ENCODE data around the gene SNRNP48. TPM values are rescaled to one million over a fixed set of nuclear protein-coding genes. Genes with fewer than 3 reads are reported as not detected.

Gene SNRNP48
- total RNA-seq, 3 donors from 2014 or later, result 12.2 to 14.2 (median 12.5) TPM

DNA sequence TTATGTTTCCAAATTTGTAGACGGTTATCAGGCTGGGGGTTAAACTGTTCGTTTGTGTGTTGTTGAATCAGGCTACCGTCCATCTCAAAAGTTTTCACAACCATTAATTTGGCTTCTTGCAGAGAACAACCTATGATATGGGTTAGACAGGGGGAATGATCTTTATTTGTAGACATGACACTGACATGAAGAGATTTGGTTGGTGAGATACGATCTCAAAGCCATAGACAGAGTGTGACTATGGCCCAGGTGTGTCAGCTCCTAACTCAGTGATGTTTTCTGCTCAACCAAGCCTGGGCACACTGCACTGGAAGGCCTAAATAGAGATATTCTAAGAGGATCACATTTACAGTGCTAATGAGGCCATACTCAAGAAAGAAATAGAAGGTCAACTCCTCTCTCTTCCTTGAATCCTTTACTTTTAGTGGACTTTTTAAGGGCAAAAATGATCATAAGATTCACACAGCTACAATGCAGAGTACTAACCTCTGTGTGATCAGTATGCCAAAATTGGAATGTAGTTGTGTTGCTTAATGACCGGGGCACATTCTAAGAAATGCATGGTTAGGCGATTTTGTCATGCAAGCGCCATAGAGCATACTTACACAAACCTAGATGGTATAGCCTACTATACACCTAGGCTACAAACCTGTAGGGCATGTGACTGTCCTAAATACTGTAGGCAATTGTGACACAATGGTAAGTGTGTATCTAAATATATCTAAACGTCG lies 17.6 kb upstream of the SNRNP48 start:
- no peaks in the 10 kb centered on the region for H3K9me3 Mint-ChIP-seq
- H3K36me3 Mint-ChIP-seq (ENCODE audit: insufficient read depth), result no peaks in the 10 kb centered on the region
- peaks cover 29% of the 10 kb centered on the region for H3K27me3 Mint-ChIP-seq (ENCODE audit: low read depth)
- DNase-seq (no peak), ATAC-seq (no peak)
- no peaks in the 10 kb centered on the region for H3K4me1 Mint-ChIP-seq (ENCODE audit: low read depth)
- H3K4me3 Mint-ChIP-seq, result no peak overlapping the region

DNA sequence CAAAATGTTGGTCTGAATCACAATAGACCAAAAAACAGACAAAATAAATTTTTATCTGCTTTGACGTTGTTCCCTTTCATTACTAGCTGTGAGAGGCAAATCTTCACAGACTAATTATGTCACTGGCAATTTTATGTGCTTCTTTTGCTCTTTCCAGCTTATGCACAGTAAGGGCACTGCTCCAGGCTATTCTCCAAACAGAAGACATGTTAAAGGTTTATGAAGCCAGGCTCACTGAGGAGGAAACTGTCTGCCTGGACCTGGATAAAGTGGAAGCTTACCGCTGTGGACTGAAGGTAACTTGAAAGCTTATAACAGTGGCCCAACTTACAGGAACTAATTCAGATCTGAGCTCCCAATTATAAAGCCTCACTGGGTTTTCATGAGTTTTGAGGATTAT lies 15.5 kb upstream of the SNRNP48 start:
- Mint-ChIP-seq H3K4me3 (no peak overlapping the region), H3K27me3 (ENCODE audit: low read depth) (peaks cover 26% of the 10 kb centered on the region), H3K36me3 (ENCODE audit: insufficient read depth) (no peaks in the 10 kb centered on the region), H3K4me1 (ENCODE audit: low read depth) (no peaks in the 10 kb centered on the region), H3K9me3 (no peaks in the 10 kb centered on the region)
- DNase-seq, result no peak
- ATAC-seq, result no peak

DNA sequence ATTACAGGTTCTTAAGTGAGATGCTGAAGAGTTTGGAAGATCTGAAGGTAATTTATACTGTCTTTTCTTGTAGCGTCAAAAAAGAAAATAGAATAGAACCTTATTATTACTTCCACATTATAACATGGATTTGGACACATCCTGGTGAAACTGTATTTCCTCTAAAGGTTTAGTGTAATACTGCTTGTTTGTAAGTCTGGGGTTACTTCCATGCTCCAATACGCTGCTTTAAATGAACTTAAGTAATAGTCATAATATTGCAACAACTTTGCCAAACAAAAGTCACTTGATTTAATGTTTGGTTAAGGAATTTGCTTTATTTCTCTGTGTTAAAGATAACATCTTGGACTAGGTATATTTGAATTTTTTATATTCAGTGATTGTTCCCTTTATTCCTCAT lies 11.5 kb upstream of the SNRNP48 start:
- no peak overlapping the region for H3K4me3 Mint-ChIP-seq
- no peaks in the 10 kb centered on the region for H3K36me3 Mint-ChIP-seq (ENCODE audit: insufficient read depth)
- no peaks in the 10 kb centered on the region for H3K9me3 Mint-ChIP-seq
- no peak for DNase-seq
- H3K27me3 Mint-ChIP-seq (ENCODE audit: low read depth), result peaks cover 14% of the 10 kb centered on the region
- no peak for ATAC-seq
- H3K4me1 Mint-ChIP-seq (ENCODE audit: low read depth), result no peaks in the 10 kb centered on the region

DNA sequence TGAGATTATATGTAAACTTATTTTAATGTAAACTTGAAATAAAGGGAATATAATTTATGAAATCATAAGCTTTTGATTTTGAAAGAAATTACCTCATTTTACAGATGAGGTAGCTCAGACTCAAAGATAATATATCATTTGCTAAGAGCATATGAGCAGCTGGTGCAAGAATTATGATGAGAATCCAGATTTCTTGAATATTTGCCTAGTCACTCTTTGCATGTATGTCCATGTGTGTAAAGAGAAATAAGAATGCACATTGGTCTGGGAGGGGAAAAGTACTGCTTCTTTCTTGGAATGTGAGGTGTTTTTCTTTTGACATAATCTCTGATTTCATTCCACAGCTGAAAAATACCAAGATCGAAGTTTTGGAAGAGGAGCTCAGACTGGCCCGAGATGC lies 11.1 kb upstream of the SNRNP48 start:
- H3K9me3 Mint-ChIP-seq, result no peaks in the 10 kb centered on the region
- H3K36me3 Mint-ChIP-seq (ENCODE audit: insufficient read depth), result no peaks in the 10 kb centered on the region
- no peak for ATAC-seq

DNA sequence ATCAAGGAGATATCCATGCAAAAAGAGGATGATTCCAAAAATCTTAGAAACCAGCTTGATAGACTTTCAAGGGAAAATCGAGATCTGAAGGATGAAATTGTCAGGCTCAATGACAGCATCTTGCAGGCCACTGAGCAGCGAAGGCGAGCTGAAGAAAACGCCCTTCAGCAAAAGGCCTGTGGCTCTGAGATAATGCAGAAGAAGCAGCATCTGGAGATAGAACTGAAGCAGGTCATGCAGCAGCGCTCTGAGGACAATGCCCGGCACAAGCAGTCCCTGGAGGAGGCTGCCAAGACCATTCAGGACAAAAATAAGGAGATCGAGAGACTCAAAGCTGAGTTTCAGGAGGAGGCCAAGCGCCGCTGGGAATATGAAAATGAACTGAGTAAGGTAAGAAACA lies 10.1 kb upstream of the SNRNP48 start:
- H3K4me3 Mint-ChIP-seq, result no peak overlapping the region
- H3K9me3 Mint-ChIP-seq, result no peaks in the 10 kb centered on the region
- H3K27me3 Mint-ChIP-seq (ENCODE audit: low read depth), result peaks cover 14% of the 10 kb centered on the region
- no peak for ATAC-seq
- H3K4me1 Mint-ChIP-seq (ENCODE audit: low read depth), result no peaks in the 10 kb centered on the region
- no peaks in the 10 kb centered on the region for H3K36me3 Mint-ChIP-seq (ENCODE audit: insufficient read depth)
- DNase-seq, result no peak

More for the DNA sequence above, 11.1 kb upstream of the SNRNP48 start:
- Mint-ChIP-seq H3K4me3 (no peak overlapping the region), H3K4me1 (ENCODE audit: low read depth) (no peaks in the 10 kb centered on the region), H3K27me3 (ENCODE audit: low read depth) (peaks cover 14% of the 10 kb centered on the region)
- DNase-seq, result no peak

DNA sequence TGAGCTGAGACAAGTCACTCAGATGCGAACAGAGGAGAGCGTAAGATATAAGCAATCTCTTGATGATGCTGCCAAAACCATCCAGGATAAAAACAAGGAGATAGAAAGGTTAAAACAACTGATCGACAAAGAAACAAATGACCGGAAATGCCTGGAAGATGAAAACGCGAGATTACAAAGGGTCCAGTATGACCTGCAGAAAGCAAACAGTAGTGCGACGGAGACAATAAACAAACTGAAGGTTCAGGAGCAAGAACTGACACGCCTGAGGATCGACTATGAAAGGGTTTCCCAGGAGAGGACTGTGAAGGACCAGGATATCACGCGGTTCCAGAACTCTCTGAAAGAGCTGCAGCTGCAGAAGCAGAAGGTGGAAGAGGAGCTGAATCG lies 9.5 kb upstream of the SNRNP48 start:
- Mint-ChIP-seq H3K4me1 (ENCODE audit: low read depth) (no peaks in the 10 kb centered on the region), H3K36me3 (ENCODE audit: insufficient read depth) (no peaks in the 10 kb centered on the region), H3K27me3 (ENCODE audit: low read depth) (peaks cover 9% of the 10 kb centered on the region), H3K4me3 (no peak overlapping the region), H3K9me3 (no peaks in the 10 kb centered on the region)
- no peak for ATAC-seq
- DNase-seq, result no peak

DNA sequence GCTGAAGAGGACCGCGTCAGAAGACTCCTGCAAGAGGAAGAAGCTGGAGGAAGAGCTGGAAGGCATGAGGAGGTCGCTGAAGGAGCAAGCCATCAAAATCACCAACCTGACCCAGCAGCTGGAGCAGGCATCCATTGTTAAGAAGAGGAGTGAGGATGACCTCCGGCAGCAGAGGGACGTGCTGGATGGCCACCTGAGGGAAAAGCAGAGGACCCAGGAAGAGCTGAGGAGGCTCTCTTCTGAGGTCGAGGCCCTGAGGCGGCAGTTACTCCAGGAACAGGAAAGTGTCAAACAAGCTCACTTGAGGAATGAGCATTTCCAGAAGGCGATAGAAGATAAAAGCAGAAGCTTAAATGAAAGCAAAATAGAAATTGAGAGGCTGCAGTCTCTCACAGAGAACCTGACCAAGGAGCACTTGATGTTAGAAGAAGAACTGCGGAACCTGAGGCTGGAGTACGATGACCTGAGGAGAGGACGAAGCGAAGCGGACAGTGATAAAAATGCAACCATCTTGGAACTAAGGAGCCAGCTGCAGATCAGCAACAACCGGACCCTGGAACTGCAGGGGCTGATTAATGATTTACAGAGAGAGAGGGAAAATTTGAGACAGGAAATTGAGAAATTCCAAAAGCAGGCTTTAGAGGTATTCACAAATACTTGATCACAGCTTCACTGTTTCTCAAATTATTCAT lies 8.9 kb upstream of the SNRNP48 start:
- H3K9me3 Mint-ChIP-seq, result no peaks in the 10 kb centered on the region
- H3K36me3 Mint-ChIP-seq (ENCODE audit: insufficient read depth), result no peaks in the 10 kb centered on the region
- H3K27me3 Mint-ChIP-seq (ENCODE audit: low read depth), result peaks cover 9% of the 10 kb centered on the region
- H3K4me3 Mint-ChIP-seq, result no peak overlapping the region
- H3K4me1 Mint-ChIP-seq (ENCODE audit: low read depth), result no peaks in the 10 kb centered on the region
- ATAC-seq (no peak), DNase-seq (no peak)

DNA sequence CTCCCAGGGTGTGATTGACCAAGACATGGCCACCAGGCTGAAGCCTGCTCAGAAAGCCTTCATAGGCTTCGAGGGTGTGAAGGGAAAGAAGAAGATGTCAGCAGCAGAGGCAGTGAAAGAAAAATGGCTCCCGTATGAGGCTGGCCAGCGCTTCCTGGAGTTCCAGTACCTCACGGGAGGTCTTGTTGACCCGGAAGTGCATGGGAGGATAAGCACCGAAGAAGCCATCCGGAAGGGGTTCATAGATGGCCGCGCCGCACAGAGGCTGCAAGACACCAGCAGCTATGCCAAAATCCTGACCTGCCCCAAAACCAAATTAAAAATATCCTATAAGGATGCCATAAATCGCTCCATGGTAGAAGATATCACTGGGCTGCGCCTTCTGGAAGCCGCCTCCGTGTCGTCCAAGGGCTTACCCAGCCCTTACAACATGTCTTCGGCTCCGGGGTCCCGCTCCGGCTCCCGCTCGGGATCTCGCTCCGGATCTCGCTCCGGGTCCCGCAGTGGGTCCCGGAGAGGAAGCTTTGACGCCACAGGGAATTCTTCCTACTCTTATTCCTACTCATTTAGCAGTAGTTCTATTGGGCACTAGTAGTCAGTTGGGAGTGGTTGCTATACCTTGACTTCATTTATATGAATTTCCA lies 4.6 kb upstream of the SNRNP48 start:
- no peaks in the 10 kb centered on the region for H3K27me3 Mint-ChIP-seq (ENCODE audit: low read depth)
- ATAC-seq (no peak), DNase-seq (no peak)
- peaks cover 12% of the 10 kb centered on the region for H3K4me1 Mint-ChIP-seq (ENCODE audit: low read depth)
- H3K9me3 Mint-ChIP-seq, result no peaks in the 10 kb centered on the region
- H3K36me3 Mint-ChIP-seq (ENCODE audit: insufficient read depth), result no peaks in the 10 kb centered on the region
- no peak overlapping the region for H3K4me3 Mint-ChIP-seq

DNA sequence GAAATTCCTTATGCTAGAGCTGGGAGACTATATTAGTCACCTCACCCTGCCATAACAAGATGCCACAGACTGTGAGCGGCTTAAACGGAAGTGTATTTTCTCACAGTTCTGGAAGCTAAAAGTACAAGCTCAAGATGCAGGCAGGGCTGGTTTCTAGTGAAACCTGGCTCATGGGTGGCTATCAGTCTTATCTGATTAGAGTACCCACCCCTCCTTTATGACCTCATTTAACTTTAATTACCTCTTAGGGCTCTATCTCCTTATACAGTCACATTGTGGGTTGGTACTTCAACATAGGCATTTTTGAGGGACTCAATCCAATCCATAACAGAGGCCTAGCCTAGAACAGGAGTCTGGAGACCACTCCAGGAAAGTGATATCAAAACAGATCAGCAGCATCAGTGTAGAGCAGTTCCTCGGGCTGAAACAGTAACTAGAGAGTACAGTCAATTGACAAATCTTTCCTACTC lies 2.3 kb upstream of the SNRNP48 start:
- Mint-ChIP-seq H3K4me3 (no peak overlapping the region), H3K9me3 (no peaks in the 10 kb centered on the region), H3K4me1 (ENCODE audit: low read depth) (peaks cover 30% of the 10 kb centered on the region), H3K27me3 (ENCODE audit: low read depth) (no peaks in the 10 kb centered on the region), H3K36me3 (ENCODE audit: insufficient read depth) (no peaks in the 10 kb centered on the region)
- DNase-seq (no peak), ATAC-seq (no peak)

DNA sequence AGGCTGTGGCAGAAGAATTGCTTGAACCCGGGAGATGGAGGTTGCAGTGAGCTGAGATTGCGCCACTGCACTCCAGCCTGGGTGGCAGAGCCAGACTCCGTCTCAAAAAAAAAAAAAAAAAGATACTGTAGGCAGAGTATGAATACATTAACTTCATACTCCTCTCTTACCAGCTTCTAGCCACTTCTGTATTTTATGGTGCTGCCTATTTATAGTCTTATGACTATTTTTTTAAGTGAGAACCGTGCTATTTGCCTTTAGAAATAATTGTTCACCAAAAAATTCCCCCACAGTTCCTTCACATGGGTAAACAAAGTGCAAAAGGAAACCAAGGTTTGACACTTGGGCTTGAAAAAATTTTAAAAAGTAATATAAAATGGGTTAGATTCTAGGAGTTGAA lies 1.5 kb upstream of the SNRNP48 start:
- DNase-seq (no peak), ATAC-seq (no peak)
- Mint-ChIP-seq H3K4me3 (no peak overlapping the region), H3K9me3 (no peaks in the 10 kb centered on the region), H3K27me3 (ENCODE audit: low read depth) (no peaks in the 10 kb centered on the region), H3K4me1 (ENCODE audit: low read depth) (peaks cover 37% of the 10 kb centered on the region), H3K36me3 (ENCODE audit: insufficient read depth) (peaks cover 5% of the 10 kb centered on the region)

DNA sequence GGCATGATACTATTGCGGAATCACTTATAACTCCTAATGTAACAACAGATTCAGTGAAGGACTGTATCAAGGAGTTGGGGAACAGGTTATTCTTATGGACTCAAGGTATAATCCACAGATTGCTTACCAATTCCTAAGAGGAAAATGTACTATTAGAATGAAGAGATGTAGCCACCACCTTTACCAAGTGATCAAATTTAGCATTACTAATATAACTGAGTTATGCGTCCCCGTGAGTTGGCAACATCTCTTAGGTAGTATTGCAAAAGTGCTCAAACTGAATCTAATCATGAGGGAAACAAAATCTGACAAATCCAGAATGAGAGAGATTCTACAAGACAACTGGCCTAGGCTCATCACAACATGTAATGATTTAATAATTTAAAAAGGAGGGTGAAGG lies 777 bp upstream of the SNRNP48 start:
- no peaks in the 10 kb centered on the region for H3K27me3 Mint-ChIP-seq (ENCODE audit: low read depth)
- DNase-seq (no peak), ATAC-seq (no peak)
- H3K36me3 Mint-ChIP-seq (ENCODE audit: insufficient read depth), result peaks cover 5% of the 10 kb centered on the region
- no peaks in the 10 kb centered on the region for H3K9me3 Mint-ChIP-seq
- H3K4me1 Mint-ChIP-seq (ENCODE audit: low read depth), result peaks cover 37% of the 10 kb centered on the region
- peak overlapping the region; percentile 100 for H3K4me3 Mint-ChIP-seq

DNA sequence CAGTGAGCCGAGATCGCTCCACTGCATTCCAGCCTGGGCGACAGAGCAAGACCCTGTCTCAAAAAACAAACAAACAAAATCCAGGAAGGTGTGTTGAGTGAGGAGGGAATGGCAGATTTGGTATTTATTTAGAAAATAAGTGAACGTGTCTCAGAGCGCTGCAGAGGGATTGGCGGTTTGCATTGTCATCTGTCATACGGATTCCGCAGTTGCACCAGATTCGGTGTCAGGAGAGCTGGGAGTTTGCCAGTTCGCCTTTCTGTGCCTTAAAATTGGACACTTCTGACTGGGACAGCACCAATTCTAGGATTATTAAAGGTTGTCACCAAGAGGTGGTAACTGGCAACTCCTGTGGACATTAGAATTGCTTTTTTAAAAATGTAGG lies 912 bp downstream of the SNRNP48 start:
- Mint-ChIP-seq H3K27me3 (ENCODE audit: low read depth) (no peaks in the 10 kb centered on the region), H3K36me3 (ENCODE audit: insufficient read depth) (peaks cover 8% of the 10 kb centered on the region), H3K9me3 (no peaks in the 10 kb centered on the region), H3K4me3 (peak overlapping the region; percentile 100), H3K4me1 (ENCODE audit: low read depth) (peaks cover 37% of the 10 kb centered on the region)
- no peak for DNase-seq
- ATAC-seq, result no peak

DNA sequence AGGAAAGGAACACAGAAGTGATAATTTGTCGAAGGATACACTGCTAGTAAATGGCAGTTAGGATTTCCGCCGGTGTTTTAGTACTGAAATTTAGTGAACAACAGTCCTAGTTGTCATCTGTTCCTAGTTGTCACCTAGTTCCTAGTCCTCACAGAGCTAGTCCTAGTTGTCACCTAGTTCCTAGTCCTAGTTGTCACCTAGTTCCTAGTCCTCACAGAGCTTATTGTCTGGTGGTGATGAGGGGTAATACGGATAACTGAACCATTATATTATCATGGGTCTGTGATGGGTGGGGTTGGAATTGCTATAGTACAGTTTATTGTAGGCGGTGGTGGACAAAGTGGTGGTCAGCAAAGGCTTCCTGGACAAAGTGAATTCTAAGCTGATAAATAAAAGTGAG lies 1.8 kb downstream of the SNRNP48 start:
- Mint-ChIP-seq H3K27me3 (ENCODE audit: low read depth) (no peaks in the 10 kb centered on the region), H3K4me3 (peak overlapping the region; percentile 100), H3K9me3 (no peaks in the 10 kb centered on the region), H3K36me3 (ENCODE audit: insufficient read depth) (peaks cover 12% of the 10 kb centered on the region), H3K4me1 (ENCODE audit: low read depth) (peaks cover 39% of the 10 kb centered on the region)
- DNase-seq, result no peak
- ATAC-seq, result no peak

DNA sequence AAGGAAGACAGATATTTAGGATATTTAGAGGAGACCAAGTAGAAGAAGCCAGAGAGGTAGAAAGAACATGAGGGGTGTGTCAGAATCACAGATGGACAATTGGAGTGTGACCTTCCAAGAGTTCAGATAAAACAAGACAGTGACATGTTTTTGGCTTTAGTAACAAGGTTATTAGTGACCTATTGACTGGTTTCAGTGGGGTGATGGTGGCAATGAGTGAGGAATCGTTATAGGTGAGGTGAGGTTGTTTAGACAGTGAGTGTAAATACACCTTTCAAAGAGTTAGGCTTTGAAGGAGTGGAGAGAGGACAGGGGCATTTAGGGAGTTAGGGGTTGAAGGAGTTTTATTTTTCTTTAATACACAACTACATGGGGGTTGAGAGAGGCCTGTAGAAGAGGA lies 3.2 kb downstream of the SNRNP48 start:
- H3K4me3 Mint-ChIP-seq, result no peak overlapping the region

More for the DNA sequence above, 3.2 kb downstream of the SNRNP48 start:
- DNase-seq, result no peak
- Mint-ChIP-seq H3K27me3 (ENCODE audit: low read depth) (no peaks in the 10 kb centered on the region), H3K4me1 (ENCODE audit: low read depth) (peaks cover 39% of the 10 kb centered on the region), H3K9me3 (no peaks in the 10 kb centered on the region), H3K36me3 (ENCODE audit: insufficient read depth) (peaks cover 14% of the 10 kb centered on the region)
- no peak for ATAC-seq
